Peyer's patch (tissue), 4 donors: ENCODE measurements around the gene MT1M. TPM values are rescaled to one million over a fixed set of nuclear protein-coding genes. Genes with fewer than 3 reads are reported as not detected.
"Not testable (repeated sequence)": the region's sequence is repeated elsewhere in the genome, so short reads cannot be mapped to it uniquely, and the experiment has no call there.

Experiments used
- DNase-seq, 3 donors: peaks; one replicate each; pipeline ENCODE4 v3.0.0-alpha.2; 2017 to 2019
- H3K27ac ChIP-seq, 4 donors: fragments of 200-600 bp; sonication (generic); one replicate each; pipeline ENCODE4 v1.5.1; 2016 to 2019
- H3K27me3 ChIP-seq, 2 donors: fragments of 200-600 bp; sonication (generic); one replicate each; pipeline ENCODE4 v1.5.1; 2019
- H3K36me3 ChIP-seq, 3 donors: fragments of 200-600 bp; sonication (generic); one replicate each; pipeline ENCODE4 v1.5.1; 2016 to 2019
- H3K4me1 ChIP-seq, 4 donors: fragments of 200-600 bp; sonication (generic); one replicate each; pipeline ENCODE4 v1.5.1; 2016 to 2019
- H3K4me3 ChIP-seq, 4 donors: fragments of 200-600 bp; sonication (generic); 1 replicate in 3 of 4; 2 replicates in 1 of 4; pipeline ENCODE4 v1.5.1; 2016 to 2019; ENCODE audit warnings: mild to moderate bottlenecking in 1 of 4
- H3K9me3 ChIP-seq, 4 donors: fragments of 200-600 bp; sonication (generic); one replicate each; pipeline ENCODE4 v1.5.1; 2016 to 2019; ENCODE audit warnings: mild to moderate bottlenecking in 1 of 4
- CTCF ChIP-seq, 6 experiments: fragments of 450-650 bp in 4 of 6; fragments of 200-600 bp in 2 of 6; sonication (generic) in 1 of 6; IDR thresholded peaks; one replicate each; pipeline ENCODE4 v1.5.1; 2017 to 2019; ENCODE audit warnings: antibody characterized with exemption in 6 of 6, mild to moderate bottlenecking in 3 of 6, moderate library complexity in 1 of 6
- POLR2A ChIP-seq, 2 donors: fragments of 450-650 bp; IDR thresholded peaks; one replicate each; pipeline ENCODE4 v1.5.1; 2017; ENCODE audit warnings: antibody characterized with exemption in 2 of 2, mild to moderate bottlenecking in 2 of 2, moderate library complexity in 2 of 2
- total RNA-seq, 4 donors: library from RNA; depleted of rRNA; stranded (reverse); fragments of >200 nt; gene quantifications; one replicate each; pipeline ENCODE4 v1.1.0, GENCODE V29; 2016

The MT1M gene
- total RNA-seq, 4 donors from 2014 or later, result 3.5 to 252 (median 11.3) TPM

GRCh38 chr16:56672761-56673536 lies 40.5 kb downstream of the MT1M start:
- Histone ChIP-seq H3K36me3 (no peaks in the 10 kb centered on the region), H3K4me1 (peaks cover 0 to 27% (median 2%) of the 10 kb centered on the region in 4 donors), H3K4me3 (no peak overlapping the region), H3K9me3 (no peaks in the 10 kb centered on the region), H3K27me3 (peaks cover 0 to 6% of the 10 kb centered on the region in 2 donors), H3K27ac (no peak overlapping the region)
- no peak for DNase-seq
- TF ChIP-seq POLR2A (IDR thresholded peaks at IDR 0.05) (no peak), CTCF (IDR thresholded peaks at IDR 0.05) (no peak)

- H3K9me3 ChIP-seq, result no peaks in the 10 kb centered on the region
- DNase-seq, result peak in 1 of 3 donors; percentile 71
- no peaks in the 10 kb centered on the region for H3K36me3 ChIP-seq
- H3K27ac ChIP-seq, result no peak overlapping the region
- H3K4me1 ChIP-seq, result peaks cover 0 to 20% (median 2%) of the 10 kb centered on the region in 4 donors
- no peak overlapping the region for H3K4me3 ChIP-seq
- H3K27me3 ChIP-seq, result peaks cover 0 to 6% of the 10 kb centered on the region in 2 donors
- TF ChIP-seq CTCF (IDR thresholded peaks at IDR 0.05) (peak in 5 of 6 experiments; percentile 29 to 71 (median 53)), POLR2A (IDR thresholded peaks at IDR 0.05) (no peak)
Measured at GRCh38 chr16:56673921-56674320, 41.5 kb downstream of the MT1M start.

- not testable (repeated sequence) for H3K36me3 ChIP-seq, DNase-seq, H3K9me3 ChIP-seq, H3K27ac ChIP-seq, H3K27me3 ChIP-seq, H3K4me3 ChIP-seq
- H3K4me1 ChIP-seq, result peaks cover 0 to 14% (median 2%) of the 10 kb centered on the region in 4 donors
Measured at GRCh38 chr16:56674570-56674969, 42.1 kb downstream of the MT1M start.

GRCh38 chr16:56675685-56676210 lies 43.3 kb downstream of the MT1M start:
- no peak overlapping the region for H3K27ac ChIP-seq
- H3K36me3 ChIP-seq, result no peaks in the 10 kb centered on the region
- DNase-seq, result peak in 1 of 3 donors; percentile 70

GRCh38 chr16:56677474-56677873 lies 45.0 kb downstream of the MT1M start:
- no peaks in the 10 kb centered on the region for H3K36me3 ChIP-seq
- peaks cover 0 to 6% of the 10 kb centered on the region in 2 donors for H3K27me3 ChIP-seq
- peaks cover 0 to 13% (median 4%) of the 10 kb centered on the region in 4 donors for H3K4me1 ChIP-seq
- no peak for DNase-seq
- no peak for TF ChIP-seq POLR2A (IDR thresholded peaks at IDR 0.05)
- no peak for TF ChIP-seq CTCF (IDR thresholded peaks at IDR 0.05)
- no peak overlapping the region for H3K27ac ChIP-seq
- no peaks in the 10 kb centered on the region for H3K9me3 ChIP-seq
- H3K4me3 ChIP-seq, result no peak overlapping the region

More at GRCh38 chr16:56675685-56676210, 43.3 kb downstream of the MT1M start:
- Histone ChIP-seq H3K9me3 (no peaks in the 10 kb centered on the region), H3K4me3 (peak overlapping the region; percentile 6 to 37 (median 22)), H3K4me1 (peaks cover 0 to 9% (median 2%) of the 10 kb centered on the region in 4 donors), H3K27me3 (peaks cover 0 to 6% of the 10 kb centered on the region in 2 donors)
- TF ChIP-seq CTCF (IDR thresholded peaks at IDR 0.05) (no peak), POLR2A (IDR thresholded peaks at IDR 0.05) (no peak)

- Histone ChIP-seq H3K9me3 (no peaks in the 10 kb centered on the region), H3K4me1 (peaks cover 0 to 26% (median 11%) of the 10 kb centered on the region in 4 donors), H3K36me3 (no peaks in the 10 kb centered on the region), H3K27ac (no peak overlapping the region), H3K27me3 (peaks cover 0 to 6% of the 10 kb centered on the region in 2 donors), H3K4me3 (no peak overlapping the region)
- no peak for DNase-seq
- TF ChIP-seq POLR2A (IDR thresholded peaks at IDR 0.05) (no peak), CTCF (IDR thresholded peaks at IDR 0.05) (no peak)
Measured at GRCh38 chr16:56679078-56679730, 46.7 kb downstream of the MT1M start.
